Fibroblast of villous mesenchyme (primary cell): ENCODE results near the gene MICU1. TPM values are rescaled to one million over a fixed set of nuclear protein-coding genes. Genes with fewer than 3 reads are reported as not detected.
"Not testable (repeated sequence)": the region's sequence is repeated elsewhere in the genome, so short reads cannot be mapped to it uniquely, and the experiment has no call there.

Experiments used
- DNase-seq: peaks from one replicate; pipeline ENCODE4 v3.0.0-alpha.2; 2010; ENCODE audit warnings: low read depth
- H3K4me3 ChIP-seq: 2 replicates; pipeline ENCODE4 v1.5.1; 2011; ENCODE audit warnings: low read depth, mild to moderate bottlenecking, low read length
- CTCF ChIP-seq: IDR thresholded peaks from 2 replicates; pipeline ENCODE4 v1.5.1; 2012; ENCODE audit warnings: low read depth, mild to moderate bottlenecking, low read length; ENCODE audit not compliant: insufficient read depth
- total RNA-seq: library from RNA; depleted of rRNA; stranded (reverse); fragments of >200 nt; gene quantifications from 2 replicates; pipeline ENCODE4 v1.2.3, GENCODE V29; 2012

The MICU1 gene
- total RNA-seq, 1 donor, result 44.0 TPM

GRCh38 chr10:72470666-72471065 is 155.2 kb downstream of the MICU1 start:
- DNase-seq, result no peak
- no peak overlapping the region for H3K4me3 ChIP-seq
- TF ChIP-seq CTCF, result no peak

GRCh38 chr10:72467064-72467463 is 158.8 kb downstream of the MICU1 start:
- not testable (repeated sequence) for DNase-seq, H3K4me3 ChIP-seq

- DNase-seq, result no peak
- no peak for TF ChIP-seq CTCF
- no peak overlapping the region for H3K4me3 ChIP-seq
Observed at GRCh38 chr10:72466018-72466417, 159.9 kb downstream of the MICU1 start.

- DNase-seq, result no peak
- H3K4me3 ChIP-seq, result no peak overlapping the region
- TF ChIP-seq CTCF, result no peak
Observed at GRCh38 chr10:72464438-72464837, 161.4 kb downstream of the MICU1 start.

- H3K4me3 ChIP-seq, result no peak overlapping the region
- TF ChIP-seq CTCF, result no peak
- DNase-seq, result no peak
Observed at GRCh38 chr10:72462261-72462660, 163.6 kb downstream of the MICU1 start.

GRCh38 chr10:72461085-72461484 is 164.8 kb downstream of the MICU1 start:
- no peak for DNase-seq
- no peak overlapping the region for H3K4me3 ChIP-seq
- no peak for TF ChIP-seq CTCF

GRCh38 chr10:72460284-72460876 is 165.5 kb downstream of the MICU1 start:
- no peak for TF ChIP-seq CTCF
- peak; percentile 9 for DNase-seq
- H3K4me3 ChIP-seq, result no peak overlapping the region

- DNase-seq, result no peak
- H3K4me3 ChIP-seq, result no peak overlapping the region
- TF ChIP-seq CTCF, result no peak
Observed at GRCh38 chr10:72459301-72459700, 166.6 kb downstream of the MICU1 start.
